Smooth muscle cell (in vitro differentiated cells): ENCODE measurements around the gene KLC1. TPM values are rescaled to one million over a fixed set of nuclear protein-coding genes. Genes with fewer than 3 reads are reported as not detected.

ENCODE experiments used
- DNase-seq: peaks from one replicate; lab custom pipeline; 2025; ENCODE audit not compliant: unreplicated experiment; lab: John Stamatoyannopoulos, UW
- H2AFZ ChIP-seq: fragments of 200-600 bp; sonication (generic); 2 replicates; pipeline ENCODE4 v1.6.0; 2016; ENCODE audit warnings: antibody characterized with exemption, low read depth, mild to moderate bottlenecking
- H3F3A ChIP-seq: fragments of 200-600 bp; sonication (generic); 2 replicates; pipeline ENCODE4 v1.6.0; 2017; ENCODE audit warnings: antibody characterized with exemption, low read depth
- H3K27ac ChIP-seq: fragments of 200-600 bp; sonication (generic); 2 replicates; pipeline ENCODE4 v1.5.1; 2016; ENCODE audit warnings: low read depth, mild to moderate bottlenecking
- H3K27me3 ChIP-seq: fragments of 200-600 bp; sonication (generic); 2 replicates; pipeline ENCODE4 v1.6.1; 2016; ENCODE audit warnings: low read depth, mild to moderate bottlenecking
- H3K36me3 ChIP-seq: fragments of 200-600 bp; sonication (generic); 2 replicates; pipeline ENCODE4 v1.5.1; 2016; ENCODE audit warnings: low read depth
- H3K4me1 ChIP-seq: fragments of 200-600 bp; sonication (generic); 2 replicates; pipeline ENCODE4 v1.5.1; 2016; ENCODE audit warnings: low read depth
- H3K4me2 ChIP-seq: fragments of 200-600 bp; sonication (generic); 2 replicates; pipeline ENCODE4 v1.6.0; 2016; ENCODE audit warnings: mild to moderate bottlenecking
- H3K4me3 ChIP-seq: fragments of 200-600 bp; sonication (generic); 2 replicates; pipeline ENCODE4 v1.5.1; 2016; ENCODE audit warnings: mild to moderate bottlenecking
- H3K79me2 ChIP-seq: fragments of 200-600 bp; sonication (generic); 2 replicates; pipeline ENCODE4 v1.6.0; 2016; ENCODE audit warnings: low read depth, mild to moderate bottlenecking
- H3K9ac ChIP-seq: fragments of 200-600 bp; sonication (generic); 2 replicates; pipeline ENCODE4 v1.6.0; 2016; ENCODE audit warnings: low read depth
- H3K9me3 ChIP-seq: fragments of 200-600 bp; sonication (generic); replicated peaks from 2 replicates; pipeline ENCODE4 v1.5.1; 2016; ENCODE audit warnings: low read depth
- H4K20me1 ChIP-seq: fragments of 200-600 bp; sonication (generic); 2 replicates; pipeline ENCODE4 v1.6.0; 2016; ENCODE audit warnings: low read depth
- CTCF ChIP-seq: fragments of 200-600 bp; sonication (generic); IDR thresholded peaks from 2 replicates; pipeline ENCODE4 v1.5.1; 2017; ENCODE audit warnings: borderline replicate concordance, mild to moderate bottlenecking, antibody characterized with exemption; ENCODE audit not compliant: insufficient read depth, poor library complexity, severe bottlenecking
- WGBS: methylation state at CpG from one replicate; pipeline ENCODE4 v1.1.7; 2016; ENCODE audit warnings: low lambda C conversion rate; 5-methylcytosine and 5-hydroxymethylcytosine counted together
- polyA plus RNA-seq: library from polyadenylated mRNA; unstranded; fragments of >200 nt; fragmentation: Nextera tagmentation; extraction: Ambion mirVana; gene quantifications from 2 replicates; pipeline ENCODE4 v1.2.1, GENCODE V29; 2016
- total RNA-seq: library from RNA; depleted of rRNA; stranded (reverse); fragments of >200 nt; gene quantifications from 2 replicates; pipeline ENCODE4 v1.2.3, GENCODE V29; 2014

The KLC1 gene
- total and polyA plus RNA-seq, 2 experiments from 2014 or later = 167 to 224 TPM

GRCh38 chr14:103739793-103740501 is 110.9 kb downstream of the KLC1 start:
- no peak for TF ChIP-seq CTCF
- Histone ChIP-seq H3K9ac (no peak overlapping the region), H3K36me3 (no peaks in the 10 kb centered on the region), H4K20me1 (no peaks in the 10 kb centered on the region), H3K9me3 (no peaks in the 10 kb centered on the region), H3K4me3 (no peak overlapping the region), H3K27ac (no peak overlapping the region), H3F3A (no peaks in the 10 kb centered on the region), H3K27me3 (no peaks in the 10 kb centered on the region), H3K79me2 (no peaks in the 10 kb centered on the region), H2AFZ (no peak overlapping the region), H3K4me2 (no peak overlapping the region), H3K4me1 (no peaks in the 10 kb centered on the region)
- no peak for DNase-seq
- 98% methylated on average over 23 of the region's 30 CpGs for WGBS

GRCh38 chr14:103740991-103741689 is 112.1 kb downstream of the KLC1 start:
- 68% methylated on average over 14 of the region's 14 CpGs for WGBS
- TF ChIP-seq CTCF = no peak

GRCh38 chr14:103741876-103742275 is 112.9 kb downstream of the KLC1 start:
- Histone ChIP-seq H3F3A (no peaks in the 10 kb centered on the region), H2AFZ (no peak overlapping the region), H3K9me3 (no peaks in the 10 kb centered on the region), H3K9ac (no peak overlapping the region), H3K27ac (peak overlapping the region; percentile 14), H4K20me1 (no peaks in the 10 kb centered on the region), H3K4me3 (no peak overlapping the region), H3K79me2 (no peaks in the 10 kb centered on the region), H3K4me1 (no peaks in the 10 kb centered on the region), H3K4me2 (no peak overlapping the region), H3K36me3 (no peaks in the 10 kb centered on the region), H3K27me3 (no peaks in the 10 kb centered on the region)
- no peak for TF ChIP-seq CTCF
- DNase-seq = no peak
- WGBS = 95% methylated on average over 9 of the region's 9 CpGs

More at GRCh38 chr14:103740991-103741689, 112.1 kb downstream of the KLC1 start:
- Histone ChIP-seq H3K4me3 (no peak overlapping the region), H3K79me2 (no peaks in the 10 kb centered on the region), H3K36me3 (no peaks in the 10 kb centered on the region), H4K20me1 (no peaks in the 10 kb centered on the region), H3K4me1 (no peaks in the 10 kb centered on the region), H2AFZ (no peak overlapping the region), H3K4me2 (no peak overlapping the region), H3K9me3 (no peaks in the 10 kb centered on the region), H3K27me3 (no peaks in the 10 kb centered on the region), H3F3A (no peaks in the 10 kb centered on the region), H3K27ac (peak overlapping the region; percentile 14), H3K9ac (no peak overlapping the region)
- no peak for DNase-seq
